Measurements from ENCODE around the gene EGLN1. TPM values are rescaled to one million over a fixed set of nuclear protein-coding genes. Genes with fewer than 3 reads are reported as not detected.

The EGLN1 gene
- total and polyA plus RNA-seq, 10 of the 15 experiments (the other 5 are each of a cell fraction or from before 2014, with no cell fraction given), result 2.4 to 46.6 (median 8.7) TPM

DNA sequence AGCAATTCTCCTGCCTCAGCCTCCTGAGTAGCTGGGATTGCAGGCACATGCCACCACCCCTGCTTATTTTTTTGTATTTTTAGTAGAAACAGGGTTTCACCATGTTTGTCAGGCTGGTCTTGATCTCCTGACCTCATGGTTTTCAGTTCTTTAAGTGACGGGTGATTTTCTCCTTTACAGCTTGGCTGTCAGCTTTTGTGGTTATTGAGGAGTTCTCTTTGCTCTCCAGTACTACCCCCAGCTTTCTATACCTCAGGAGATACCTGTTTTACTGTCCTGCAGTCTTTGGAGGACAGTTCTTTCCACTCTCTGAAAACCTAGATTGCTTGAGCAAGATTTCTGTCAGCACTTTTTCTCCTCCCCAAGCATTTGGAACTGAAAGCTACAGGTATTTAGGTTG lies 45.9 kb upstream of the EGLN1 start (continued):
- TF ChIP-seq, protein P1, sequence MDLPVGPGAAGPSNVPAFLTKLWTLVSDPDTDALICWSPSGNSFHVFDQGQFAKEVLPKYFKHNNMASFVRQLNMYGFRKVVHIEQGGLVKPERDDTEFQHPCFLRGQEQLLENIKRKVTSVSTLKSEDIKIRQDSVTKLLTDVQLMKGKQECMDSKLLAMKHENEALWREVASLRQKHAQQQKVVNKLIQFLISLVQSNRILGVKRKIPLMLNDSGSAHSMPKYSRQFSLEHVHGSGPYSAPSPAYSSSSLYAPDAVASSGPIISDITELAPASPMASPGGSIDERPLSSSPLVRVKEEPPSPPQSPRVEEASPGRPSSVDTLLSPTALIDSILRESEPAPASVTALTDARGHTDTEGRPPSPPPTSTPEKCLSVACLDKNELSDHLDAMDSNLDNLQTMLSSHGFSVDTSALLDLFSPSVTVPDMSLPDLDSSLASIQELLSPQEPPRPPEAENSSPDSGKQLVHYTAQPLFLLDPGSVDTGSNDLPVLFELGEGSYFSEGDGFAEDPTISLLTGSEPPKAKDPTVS (IDR thresholded peaks at IDR 0.05; ENCODE audit: low read depth, low read length), result no peak

DNA sequence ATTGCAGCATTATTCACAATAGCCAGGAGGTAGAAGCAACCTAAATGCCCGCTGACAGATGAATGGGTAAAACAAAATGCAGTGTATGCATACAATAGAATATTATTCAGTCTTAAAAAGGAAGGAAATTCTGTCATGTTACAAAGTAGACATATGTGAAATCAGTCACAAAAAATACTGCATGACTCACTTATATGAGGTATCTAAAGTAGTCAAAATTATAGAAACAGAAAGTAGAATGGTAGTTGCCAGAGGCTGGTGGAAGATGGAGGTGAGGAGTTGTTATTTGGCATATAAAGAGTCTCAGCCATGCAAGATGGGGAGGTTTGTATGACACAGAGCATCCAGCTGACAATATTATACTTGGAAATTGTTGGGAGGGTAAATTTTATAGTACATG lies 43.0 kb upstream of the EGLN1 start:
- POLR2A ChIA-PET, result interaction anchor here (0.7 kb wide), 1 partner anchor 127 kb away, joined by 3 read pairs; the partner anchor contains the start of genes EXOC8 and SPRTN
- H3K4me1 ChIP-seq (ENCODE audit: control insufficient read depth, insufficient read depth, low read length), result no peaks in the 10 kb centered on the region
- H3K27ac ChIP-seq (ENCODE audit: control insufficient read depth, insufficient read depth), result no peak overlapping the region
- intact Hi-C loops (cut with micrococcal nuclease; ENCODE audit: unreplicated experiment), result no loop called here
- H4K20me1 ChIP-seq (ENCODE audit: control insufficient read depth, insufficient read depth), result no peaks in the 10 kb centered on the region
- TF ChIP-seq, protein P2, sequence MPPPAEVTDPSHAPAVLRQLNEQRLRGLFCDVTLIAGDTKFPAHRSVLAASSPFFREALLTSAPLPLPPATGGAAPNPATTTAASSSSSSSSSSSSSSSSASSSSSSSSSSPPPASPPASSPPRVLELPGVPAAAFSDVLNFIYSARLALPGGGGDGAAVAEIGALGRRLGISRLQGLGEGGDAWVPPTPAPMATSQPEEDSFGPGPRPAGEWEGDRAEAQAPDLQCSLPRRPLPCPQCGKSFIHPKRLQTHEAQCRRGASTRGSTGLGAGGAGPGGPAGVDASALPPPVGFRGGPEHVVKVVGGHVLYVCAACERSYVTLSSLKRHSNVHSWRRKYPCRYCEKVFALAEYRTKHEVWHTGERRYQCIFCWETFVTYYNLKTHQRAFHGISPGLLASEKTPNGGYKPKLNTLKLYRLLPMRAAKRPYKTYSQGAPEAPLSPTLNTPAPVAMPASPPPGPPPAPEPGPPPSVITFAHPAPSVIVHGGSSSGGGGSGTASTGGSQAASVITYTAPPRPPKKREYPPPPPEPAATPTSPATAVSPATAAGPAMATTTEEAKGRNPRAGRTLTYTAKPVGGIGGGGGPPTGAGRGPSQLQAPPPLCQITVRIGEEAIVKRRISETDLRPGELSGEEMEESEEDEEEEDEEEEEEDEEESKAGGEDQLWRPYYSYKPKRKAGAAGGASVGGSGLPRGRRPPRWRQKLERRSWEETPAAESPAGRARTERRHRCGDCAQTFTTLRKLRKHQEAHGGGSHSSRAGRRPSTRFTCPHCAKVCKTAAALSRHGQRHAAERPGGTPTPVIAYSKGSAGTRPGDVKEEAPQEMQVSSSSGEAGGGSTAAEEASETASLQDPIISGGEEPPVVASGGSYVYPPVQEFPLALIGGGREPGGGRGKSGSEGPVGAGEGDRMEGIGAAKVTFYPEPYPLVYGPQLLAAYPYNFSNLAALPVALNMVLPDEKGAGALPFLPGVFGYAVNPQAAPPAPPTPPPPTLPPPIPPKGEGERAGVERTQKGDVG (CRISPR knock-in tag; IDR thresholded peaks at IDR 0.05), result no peak
- TF ChIP-seq JUNB (IDR thresholded peaks at IDR 0.05), result peak; percentile 57; the same call in 1 of the 2 replicates
- H3K79me2 ChIP-seq (ENCODE audit: control insufficient read depth, insufficient read depth, low read length), result no peaks in the 10 kb centered on the region
- H3K36me3 ChIP-seq (ENCODE audit: control insufficient read depth in 2 of 2, insufficient read depth in 2 of 2, low read length in 1 of 2), result no peaks in the 10 kb centered on the region
- CTCF ChIA-PET, result no interaction called here
- 48% methylated on average over 1 of the region's 1 CpG for WGBS (ENCODE audit: insufficient coverage, insufficient replicate concordance, low lambda C conversion rate, missing lambda C conversion rate)
- no peaks in the 10 kb centered on the region; a peak in 1 of 4 replicates for H3K27me3 ChIP-seq (replicated peaks in 1 of 2; ENCODE audit: control insufficient read depth in 2 of 2, insufficient read depth in 2 of 2, low read length in 1 of 2)
- H2AFZ ChIP-seq (ENCODE audit: control insufficient read depth, low read depth, low read length), result no peak overlapping the region
- BruUV-seq (replicated peaks), result no TSS peak
- no peak overlapping the region for H3K4me3 ChIP-seq
- in situ Hi-C loops (cut with MboI), result no loop called here
- FAIRE-seq, result no peak
- RAD21 ChIA-PET (ENCODE audit: unreplicated experiment), result no interaction called here
- no peaks in the 10 kb centered on the region; the same call in 1 of the 3 replicates for H3K9me3 ChIP-seq (replicated peaks; ENCODE audit: control insufficient read depth, insufficient read depth, low read length)
- no peak for DNase-seq (ENCODE audit: low read depth, low spot score)
- SMC1A ChIA-PET (ENCODE audit: uncharacterized antibody, unreplicated experiment), result interaction anchor here (1.3 kb wide), 1 partner anchor 40 kb away, joined by 3 read pairs; no protein-coding TSS in a partner anchor
- H3K9ac ChIP-seq (ENCODE audit: control insufficient read depth, insufficient read depth, low read length), result no peak overlapping the region
- no peak overlapping the region for H3K4me2 ChIP-seq (ENCODE audit: control insufficient read depth, insufficient read depth)
- ATAC-seq, result peak; percentile 60

Data from GM12878 (cell line).